ENCODE results near the gene CSTF1.
"Not testable (repeated sequence)": the region's sequence is repeated elsewhere in the genome, so short reads cannot be mapped to it uniquely, and the experiment has no call there.

The CSTF1 gene

DNA sequence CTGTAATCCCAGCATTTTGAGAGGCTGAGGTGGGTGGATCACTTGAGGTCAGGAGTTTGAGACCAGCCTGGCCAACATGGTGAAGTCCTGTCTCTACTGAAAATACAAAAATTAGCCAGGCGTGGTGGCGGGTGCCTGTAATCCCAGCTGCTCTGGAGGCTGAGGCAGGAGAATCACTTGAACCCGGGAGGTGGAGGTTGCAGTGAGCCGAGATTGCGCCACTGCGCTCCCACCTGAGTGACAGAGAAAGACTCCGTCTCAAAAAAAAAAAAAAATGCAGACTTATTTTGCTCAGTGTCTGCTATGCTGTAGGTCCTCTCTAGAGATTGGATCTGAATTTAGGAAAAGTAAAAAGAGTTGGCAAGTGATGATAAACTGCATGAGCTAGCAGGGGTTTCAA lies 18.8 kb downstream of the CSTF1 start:
- DNase-seq: not testable (repeated sequence)

- no peak for DNase-seq
Measured at GRCh38 chr20:56411759-56412472, 19.5 kb downstream of the CSTF1 start, which contains the start of gene CASS4. Gene CASS4 (plus strand): TSS chr20:56412260. CDS start chr20:56412459, 199 bp downstream.

- no peak for DNase-seq
Measured at GRCh38 chr20:56412473-56412790, 20.0 kb downstream of the CSTF1 start.

- no peak for DNase-seq
Measured at GRCh38 chr20:56412949-56413348, 20.5 kb downstream of the CSTF1 start.

DNA sequence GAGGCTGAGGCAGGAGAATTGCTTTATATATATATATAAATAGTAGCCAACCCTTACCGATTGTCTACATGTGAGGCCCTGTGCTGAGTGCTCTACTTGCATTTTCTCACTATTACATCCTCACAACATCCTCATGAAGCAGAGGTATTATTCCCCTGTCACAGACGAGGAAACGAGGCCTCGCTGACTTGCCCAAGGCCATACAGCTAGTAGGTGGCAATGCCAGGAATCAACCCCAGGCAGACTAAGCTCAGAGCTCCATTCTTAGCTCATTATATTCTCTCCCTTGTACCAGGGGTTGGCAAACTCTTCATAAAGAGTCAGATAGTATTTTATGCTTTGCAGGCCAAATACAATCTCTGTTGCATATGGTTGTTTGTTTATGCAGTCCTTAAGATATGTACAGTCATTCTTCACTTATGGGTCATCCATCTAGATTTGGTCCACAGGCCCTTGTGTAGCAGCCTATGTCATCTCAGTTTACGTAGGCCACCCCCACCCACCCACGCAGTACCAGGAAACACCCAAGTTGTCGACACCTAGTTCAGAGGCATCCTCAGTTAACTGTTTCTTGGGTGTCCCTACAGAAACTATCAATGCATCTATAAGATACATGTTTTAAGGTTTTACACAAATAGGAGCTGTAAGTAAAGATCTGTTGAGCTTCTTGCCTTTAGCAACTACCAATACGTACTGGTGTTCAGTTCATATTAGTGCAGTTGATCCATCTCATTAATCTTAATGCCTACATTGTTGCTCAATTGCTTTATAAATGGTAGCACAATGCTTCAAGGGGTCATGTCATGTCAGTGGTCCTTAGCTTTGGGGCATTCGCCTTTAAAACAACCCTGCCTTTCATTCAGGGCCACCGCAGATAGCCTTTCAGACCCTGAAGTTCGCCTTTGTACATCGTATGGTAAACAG lies 22.7 kb downstream of the CSTF1 start:
- DNase-seq: peak; percentile 66

GRCh38 chr20:56417402-56417801 lies 25.0 kb downstream of the CSTF1 start:
- DNase-seq: no peak

GRCh38 chr20:56417911-56418310 lies 25.5 kb downstream of the CSTF1 start:
- DNase-seq: peak; percentile 38

- no peak for DNase-seq
Measured at GRCh38 chr20:56418385-56418861, 26.0 kb downstream of the CSTF1 start.

DNA sequence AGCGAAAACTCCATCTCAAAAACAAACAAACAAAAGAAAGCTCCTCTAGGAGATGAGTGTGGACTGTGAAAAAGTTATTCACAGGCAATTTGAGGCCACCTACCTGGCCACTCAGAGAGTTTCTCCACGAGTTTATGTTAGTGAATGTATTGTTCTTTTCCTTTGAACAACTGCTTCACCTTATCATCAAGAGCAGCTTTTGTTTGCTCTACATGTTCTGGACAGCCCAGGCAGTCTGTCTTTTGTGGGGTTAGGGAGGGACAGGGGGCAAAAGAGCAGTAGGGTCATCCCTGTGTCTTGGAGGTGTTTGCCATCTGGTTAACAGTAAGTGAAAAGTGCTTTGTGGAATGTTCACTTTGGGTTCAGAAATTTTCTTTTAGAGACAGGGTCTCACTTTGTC lies 27.6 kb downstream of the CSTF1 start:
- no peak for DNase-seq

- DNase-seq: no peak
Measured at GRCh38 chr20:56420940-56421688, 28.7 kb downstream of the CSTF1 start.

DNA sequence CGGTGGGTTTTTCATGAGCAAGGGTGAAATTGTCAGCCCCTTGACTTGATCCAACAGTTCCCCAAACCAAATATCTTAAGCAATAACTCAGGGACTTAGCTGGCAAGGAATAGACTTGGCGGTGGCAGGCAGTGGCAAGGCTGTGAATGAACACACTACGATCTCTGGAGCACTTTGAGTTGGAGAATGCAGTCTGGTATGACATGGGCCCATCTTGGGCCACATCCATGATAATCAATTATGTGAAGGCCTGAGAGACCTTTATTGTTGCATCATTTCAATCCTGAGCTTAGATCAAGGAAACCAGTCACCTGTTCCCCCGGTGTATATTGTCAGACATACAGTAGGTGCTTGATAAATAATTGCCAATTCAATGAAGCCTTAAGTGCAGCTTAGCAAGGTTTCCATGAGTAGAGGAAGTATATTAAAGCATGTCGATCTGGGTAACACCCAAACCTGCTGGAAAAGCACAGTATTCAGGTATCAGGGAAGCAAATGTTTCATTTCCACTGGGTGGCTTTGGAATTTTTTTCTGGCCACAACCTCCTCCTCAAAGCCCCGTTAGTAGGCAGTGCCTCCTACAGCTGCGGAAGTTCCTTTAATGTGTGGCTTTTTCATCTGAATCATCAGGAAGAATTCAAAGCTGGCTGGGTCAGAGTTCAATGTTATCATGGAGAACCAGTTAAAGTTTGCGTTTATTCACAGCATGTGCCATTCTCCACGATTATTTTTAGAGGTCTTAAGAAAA lies 29.8 kb downstream of the CSTF1 start:
- DNase-seq: peak; percentile 89

DNA sequence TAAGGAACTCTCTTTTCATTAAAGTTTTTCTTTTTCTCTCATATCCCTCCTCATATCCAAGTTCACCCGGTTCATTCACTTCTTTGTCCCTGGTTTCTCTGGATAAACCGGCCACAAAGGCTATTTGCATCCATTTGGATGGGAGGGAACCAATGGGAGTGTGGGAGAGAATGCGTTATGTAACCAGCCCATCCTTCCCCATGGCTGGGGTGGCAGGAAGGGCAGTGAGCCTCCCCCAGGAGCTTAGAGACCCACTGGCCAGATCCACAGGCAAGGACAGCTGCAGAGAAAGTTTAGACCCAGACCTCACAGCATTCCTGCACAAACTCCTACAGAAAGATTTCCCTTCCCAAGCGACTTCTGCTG lies 30.4 kb downstream of the CSTF1 start:
- DNase-seq: peak; percentile 70

DNA sequence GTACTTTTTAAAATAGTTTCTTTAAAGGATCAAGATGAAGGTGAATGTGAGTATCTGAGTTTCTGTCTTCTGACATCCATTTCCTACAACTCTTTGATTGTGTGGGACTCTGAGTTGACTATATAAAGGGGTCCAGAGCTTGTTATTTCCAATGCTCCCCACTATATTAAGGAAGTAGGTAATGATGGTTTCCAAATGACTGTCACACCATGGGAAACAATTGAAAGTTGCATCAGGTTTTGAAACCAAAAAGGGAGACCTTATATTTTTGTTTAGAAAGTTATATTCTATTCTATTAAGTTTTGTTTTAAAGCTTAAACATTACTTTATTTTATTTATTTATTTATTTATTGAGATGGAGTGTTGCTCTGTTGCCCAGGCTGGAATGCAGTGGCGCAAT lies 30.8 kb downstream of the CSTF1 start:
- no peak for DNase-seq

GRCh38 chr20:56423886-56424285 lies 31.4 kb downstream of the CSTF1 start:
- DNase-seq: no peak

DNA sequence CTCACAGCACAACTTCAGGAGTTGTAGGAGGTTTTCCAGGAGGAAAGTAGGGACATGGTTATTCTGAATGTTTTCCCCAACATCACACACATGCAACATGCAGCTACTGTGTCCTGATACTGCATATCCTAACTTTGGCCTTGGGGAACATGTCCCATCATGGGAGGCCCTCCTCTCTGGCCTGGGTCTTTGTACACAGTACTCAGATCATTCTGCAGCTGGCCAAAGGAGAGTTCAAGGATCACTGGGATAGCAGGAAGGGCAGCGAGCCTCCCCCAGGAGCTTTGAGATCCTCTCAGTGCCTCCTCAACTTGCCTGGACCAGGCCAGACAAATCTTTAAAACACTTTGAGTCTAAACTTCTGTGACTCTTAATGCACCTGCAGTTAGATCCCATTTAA lies 32.5 kb downstream of the CSTF1 start:
- no peak for DNase-seq

DNA sequence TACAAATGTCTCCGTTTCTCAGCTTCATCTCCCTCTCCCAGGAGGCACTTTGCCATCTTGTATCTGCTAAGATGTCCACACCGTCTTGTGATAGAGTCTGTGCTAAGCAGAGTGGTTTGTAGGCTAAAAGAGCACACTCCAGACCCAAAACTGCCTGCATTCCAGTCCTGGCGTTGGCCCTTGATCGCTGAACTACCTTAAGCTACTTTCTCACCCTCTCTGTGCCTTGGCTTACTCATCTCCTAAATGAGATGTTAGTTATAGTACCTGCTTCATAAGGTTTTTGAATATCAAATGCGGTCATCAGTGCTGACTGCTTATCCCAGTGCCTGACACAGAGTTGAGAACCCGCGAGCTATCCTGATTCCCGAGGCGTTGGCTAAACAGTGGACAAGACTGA lies 33.6 kb downstream of the CSTF1 start:
- no peak for DNase-seq

DNA sequence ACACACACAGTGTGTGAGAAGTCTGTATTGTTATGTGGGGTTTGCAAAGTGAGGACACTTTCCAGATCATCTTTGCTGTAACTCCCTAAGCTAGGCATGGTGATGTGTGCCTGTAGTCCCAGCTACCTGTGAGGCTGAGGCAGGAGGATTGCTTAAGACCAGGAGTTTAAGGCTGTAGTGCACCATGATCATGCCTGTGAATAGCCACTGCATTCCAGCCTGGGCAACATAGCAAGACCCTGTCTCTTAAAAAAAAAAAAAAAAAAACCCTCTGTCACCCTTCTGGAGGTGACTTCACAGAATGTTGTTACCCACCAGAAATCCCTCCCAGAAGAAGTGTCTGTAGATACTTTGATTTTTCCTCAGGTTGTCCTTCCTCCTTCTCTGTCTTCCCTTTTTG lies 34.5 kb downstream of the CSTF1 start:
- no peak for DNase-seq

- DNase-seq: no peak
Measured at GRCh38 chr20:56427797-56428196, 35.4 kb downstream of the CSTF1 start.

DNA sequence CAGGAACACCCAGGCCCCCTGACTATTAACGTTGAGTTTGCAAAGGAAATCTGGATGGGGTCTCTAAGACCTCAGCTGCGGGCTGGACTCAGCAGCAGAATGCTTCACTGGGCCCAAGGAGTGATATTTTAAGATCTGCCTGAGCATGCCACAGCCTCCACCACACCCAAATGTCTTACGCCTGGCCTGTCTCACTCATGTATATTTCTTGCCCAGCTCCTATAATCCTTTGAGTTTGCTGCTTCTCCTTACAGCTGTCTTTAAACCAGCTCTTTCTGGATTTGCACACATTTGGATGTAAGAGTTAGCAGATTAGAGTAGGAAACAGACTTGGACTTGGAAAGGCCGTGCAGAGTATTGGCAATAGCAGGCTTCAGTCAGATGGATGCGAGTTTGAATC lies 36.0 kb downstream of the CSTF1 start:
- no peak for DNase-seq

- no peak for DNase-seq
Measured at GRCh38 chr20:56428881-56429280, 36.4 kb downstream of the CSTF1 start.

DNA sequence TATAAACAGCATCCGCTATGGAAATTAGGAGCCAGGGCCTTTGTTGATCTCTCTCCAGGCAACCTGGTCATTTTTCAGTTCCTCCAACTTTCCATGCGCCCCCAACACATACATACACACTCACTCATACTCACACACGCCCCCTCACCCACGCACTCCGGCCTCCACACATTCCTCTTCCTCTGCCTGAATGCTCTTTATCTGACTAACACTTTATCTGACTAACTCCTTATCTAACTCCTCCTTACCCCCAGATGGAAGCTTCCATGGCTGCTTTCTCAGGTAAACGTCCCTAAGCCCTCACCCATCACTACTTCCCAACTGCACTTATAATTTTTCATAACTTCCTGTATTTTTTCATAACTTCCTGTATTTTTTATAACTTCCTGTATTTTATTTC lies 37.1 kb downstream of the CSTF1 start:
- peak; percentile 88 for DNase-seq

GRCh38 chr20:56429941-56430340 lies 37.5 kb downstream of the CSTF1 start:
- peak; percentile 42 for DNase-seq

- DNase-seq: no peak
Measured at GRCh38 chr20:56430461-56430860, 38.0 kb downstream of the CSTF1 start.
